SK-N-MC (cell line): ENCODE measurements around the gene TMEM38A.

Experiments used
- EZH2 ChIP-seq: fragments of 200-600 bp; sonication (generic); IDR thresholded peaks from one replicate; pipeline ENCODE4 v1.6.1; 2017; ENCODE audit warnings: antibody characterized with exemption
- POLR2AphosphoS5 ChIP-seq: IDR thresholded peaks from 2 replicates; pipeline ENCODE4 v1.6.1; 2012; ENCODE audit warnings: mild to moderate bottlenecking, low read depth, low read length, borderline replicate concordance

GRCh38 chr19:16737911-16738310 lies 77.0 kb downstream of the TMEM38A start:
- no peak for TF ChIP-seq EZH2
- TF ChIP-seq POLR2AphosphoS5: no peak
